B cell (primary cell): ENCODE data around the gene JAK2. TPM values are rescaled to one million over a fixed set of nuclear protein-coding genes. Genes with fewer than 3 reads are reported as not detected.

Experiments used
- ATAC-seq: fragments of 200-7000 bp; cut with Tn5 transposase; one replicate; pipeline ENCODE4 v1.10.0; 2021; ENCODE audit warnings: low read depth, mild to moderate bottlenecking, moderate number of reproducible peaks, moderate library complexity
- CTCF ChIA-PET: fragments of 350-600 bp; sonication (Branson Sonifier 250); formaldehyde crosslinking; loops from one replicate; lab custom pipeline; 2021; ENCODE audit warnings: antibody characterized with exemption, inconsistent platforms; lab: Charles Lee
- POLR2A ChIA-PET: fragments of 350-600 bp; sonication (Branson Sonifier 250); formaldehyde crosslinking; loops from one replicate; lab custom pipeline; 2021; ENCODE audit warnings: antibody characterized with exemption; lab: Charles Lee
- DNase-seq: peaks from one replicate; pipeline ENCODE4 v3.0.0; 2013
- H2AFZ ChIP-seq: 2 replicates; pipeline ENCODE4 v1.6.1; 2012; ENCODE audit warnings: mild to moderate bottlenecking, low read depth, low read length; ENCODE audit not compliant: insufficient read depth, poor library complexity, severe bottlenecking
- H3K27ac ChIP-seq, 2 donors: 1 replicate in 1 of 2; 2 replicates in 1 of 2; pipeline ENCODE4 v1.5.1; 2012 to 2013; ENCODE audit warnings: low read length in 2 of 2, mild to moderate bottlenecking in 2 of 2, moderate library complexity in 1 of 2
- H3K27me3 ChIP-seq, 4 experiments: fragments of 200-600 bp in 1 of 4; sonication (generic) in 1 of 4; replicated peaks in 1 of 4; 1 replicate in 2 of 4; 2 replicates in 2 of 4; pipeline versions ENCODE4 v1.6.1 to v1.7.0; 2013 to 2016; ENCODE audit warnings: low read length in 3 of 4, mild to moderate bottlenecking in 2 of 4, mixed read lengths in 1 of 4, moderate library complexity in 1 of 4; ENCODE audit not compliant: insufficient read depth in 4 of 4, control insufficient read depth in 3 of 4; ENCODE audit errors: control extremely low read depth in 1 of 4
- H3K36me3 ChIP-seq, 2 experiments: replicated peaks in 1 of 2; 1 replicate in 1 of 2; 2 replicates in 1 of 2; pipeline versions ENCODE4 v1.6.1 to v1.7.1; 2013; ENCODE audit warnings: low read length in 1 of 2; ENCODE audit not compliant: insufficient read depth in 2 of 2, control insufficient read depth in 1 of 2; ENCODE audit errors: control extremely low read depth in 1 of 2, extremely low read depth in 1 of 2
- H3K4me1 ChIP-seq, 2 donors: fragments of 200-600 bp in 1 of 2; sonication (generic) in 1 of 2; 1 replicate in 1 of 2; 2 replicates in 1 of 2; pipeline versions ENCODE4 v1.5.1 to v1.6.1; 2013 to 2017; ENCODE audit warnings: low read length in 2 of 2; ENCODE audit not compliant: control insufficient read depth in 2 of 2, insufficient read depth in 2 of 2
- H3K4me2 ChIP-seq: replicated peaks from 2 replicates; pipeline ENCODE3; 2012; ENCODE audit warnings: mild to moderate bottlenecking, low read depth, low read length; ENCODE audit not compliant: poor library complexity, severe bottlenecking
- H3K4me3 ChIP-seq, 5 experiments: fragments of 200-600 bp in 1 of 5; sonication (generic) in 1 of 5; 1 replicate in 3 of 5; 2 replicates in 2 of 5; pipeline versions ENCODE4 v1.5.1 to v1.7.0; 2011 to 2016; ENCODE audit warnings: low read length in 4 of 5, mild to moderate bottlenecking in 4 of 5, low read depth in 2 of 5, control low read depth in 1 of 5, moderate library complexity in 1 of 5; ENCODE audit not compliant: insufficient read depth in 1 of 5; ENCODE audit errors: control extremely low read depth in 1 of 5, extremely low read depth in 1 of 5
- H3K79me2 ChIP-seq: fragments of 200-600 bp; sonication (generic); one replicate; pipeline ENCODE4 v1.6.0; 2016; ENCODE audit warnings: low read length; ENCODE audit not compliant: control insufficient read depth, insufficient read depth
- H3K9ac ChIP-seq: fragments of 200-600 bp; sonication (generic); 2 replicates; pipeline ENCODE4 v1.6.1; 2017; ENCODE audit warnings: mild to moderate bottlenecking, low read length, moderate library complexity
- H3K9me3 ChIP-seq, 3 donors: one replicate each; pipeline versions ENCODE4 v1.6.1 to v1.7.1; 2013; ENCODE audit warnings: low read length in 2 of 3; ENCODE audit not compliant: control insufficient read depth in 2 of 3, insufficient read depth in 1 of 3; ENCODE audit errors: control extremely low read depth in 1 of 3
- H4K20me1 ChIP-seq: 2 replicates; pipeline ENCODE4 v1.6.0; 2012; ENCODE audit warnings: mild to moderate bottlenecking, low read length; ENCODE audit not compliant: insufficient read depth, control insufficient read depth, poor library complexity, severe bottlenecking
- H3K27ac Mint-ChIP-seq: one replicate; pipeline ENCODE4 v1.8.0; 2021; ENCODE audit warnings: mixed read lengths
- H3K27me3 Mint-ChIP-seq: one replicate; pipeline ENCODE4 v1.8.0; 2021; ENCODE audit warnings: mixed read lengths
- H3K4me1 Mint-ChIP-seq: one replicate; pipeline ENCODE4 v1.8.0; 2021; ENCODE audit warnings: mixed read lengths
- H3K4me3 Mint-ChIP-seq: one replicate; pipeline ENCODE4 v1.8.0; 2021; ENCODE audit warnings: mixed read lengths
- H3K9me3 Mint-ChIP-seq: one replicate; pipeline ENCODE4 v1.8.0; 2022; ENCODE audit warnings: mixed read lengths; ENCODE audit not compliant: insufficient read depth
- EZH2 ChIP-seq: IDR thresholded peaks from 2 replicates; pipeline ENCODE4 v1.6.1; 2012; ENCODE audit warnings: borderline replicate concordance, low read depth, mild to moderate bottlenecking, moderate library complexity, low read length; ENCODE audit not compliant: insufficient read depth, poor library complexity, severe bottlenecking
- WGBS: methylation state at CpG from one replicate; pipeline ENCODE4 v1.1.5; 2013; ENCODE audit warnings: missing lambda C conversion rate; ENCODE audit not compliant: insufficient coverage; 5-methylcytosine and 5-hydroxymethylcytosine counted together
- intact Hi-C: fragments of 100-400 bp; cut with micrococcal nuclease; formaldehyde crosslinking; loops from one replicate; pipeline ENCODE4 v1.10.0; 2022
- polyA plus RNA-seq: library from polyadenylated mRNA; depleted of rRNA; stranded (reverse); fragments of >200 nt; gene quantifications from 2 replicates; pipeline ENCODE4 v1.2.3, GENCODE V29; 2012
- total RNA-seq, 2 donors: library from RNA; stranded (reverse); fragments of 120-200 nt in 1 of 2; gene quantifications; 1 replicate in 1 of 2; 2 replicates in 1 of 2; pipeline versions ENCODE4 v1.2.3 to v1.2.4, GENCODE V29; 2013 to 2022
- TF ChIP-seq, protein P1 (sequence below): fragments of 200-600 bp; IDR thresholded peaks from one replicate; pipeline ENCODE4 v1.8.0; 2022; ENCODE audit warnings: antibody characterized with exemption, mild to moderate bottlenecking

Gene JAK2
- total and polyA plus RNA-seq, 2 donors (not counting 1 experiment from before 2014, with no cell fraction given) = 8.0 to 24.6 TPM

DNA sequence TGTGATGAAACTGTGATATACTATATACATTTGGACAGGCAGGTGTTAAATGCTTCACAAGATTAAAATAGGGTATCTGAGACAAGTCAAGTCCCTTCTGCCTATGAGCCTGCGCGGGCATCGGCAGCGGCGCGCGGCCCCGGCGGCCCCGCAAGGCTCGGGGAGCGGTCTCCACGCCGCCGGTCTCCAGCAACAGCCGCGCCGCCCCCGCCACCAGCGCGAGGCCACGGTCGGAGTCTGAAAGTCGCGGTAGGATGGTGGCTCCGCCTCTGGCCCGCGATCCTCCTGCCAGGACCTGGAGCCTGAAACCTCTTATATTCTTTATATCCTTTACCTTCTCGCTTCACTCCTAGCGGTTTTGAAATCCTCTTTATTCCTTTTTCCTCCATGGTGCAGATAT is 100.9 kb downstream of the JAK2 start:
- no peak overlapping the region for H3K27ac ChIP-seq
- Mint-ChIP-seq H3K27me3 (no peaks in the 10 kb centered on the region), H3K4me3 (no peak overlapping the region), H3K4me1 (no peaks in the 10 kb centered on the region), H3K9me3 (no peaks in the 10 kb centered on the region), H3K27ac (no peak overlapping the region)
- no peaks in the 10 kb centered on the region for H3K27me3 ChIP-seq
- H3K4me1 ChIP-seq = no peaks in the 10 kb centered on the region
- H3K9me3 ChIP-seq = no peaks in the 10 kb centered on the region
- H3K9ac ChIP-seq = no peak overlapping the region
- H3K36me3 ChIP-seq = peaks cover 22 to 49% of the 10 kb centered on the region in 2 experiments
- ChIA-PET CTCF (interaction anchor here (0.6 kb wide), 1 partner anchor 514 kb away, joined by 3 read pairs; no protein-coding TSS in a partner anchor), POLR2A (no interaction called here)
- H3K79me2 ChIP-seq = no peaks in the 10 kb centered on the region
- no peak for DNase-seq
- H3K4me3 ChIP-seq = no peak overlapping the region
- TF ChIP-seq, protein P1, sequence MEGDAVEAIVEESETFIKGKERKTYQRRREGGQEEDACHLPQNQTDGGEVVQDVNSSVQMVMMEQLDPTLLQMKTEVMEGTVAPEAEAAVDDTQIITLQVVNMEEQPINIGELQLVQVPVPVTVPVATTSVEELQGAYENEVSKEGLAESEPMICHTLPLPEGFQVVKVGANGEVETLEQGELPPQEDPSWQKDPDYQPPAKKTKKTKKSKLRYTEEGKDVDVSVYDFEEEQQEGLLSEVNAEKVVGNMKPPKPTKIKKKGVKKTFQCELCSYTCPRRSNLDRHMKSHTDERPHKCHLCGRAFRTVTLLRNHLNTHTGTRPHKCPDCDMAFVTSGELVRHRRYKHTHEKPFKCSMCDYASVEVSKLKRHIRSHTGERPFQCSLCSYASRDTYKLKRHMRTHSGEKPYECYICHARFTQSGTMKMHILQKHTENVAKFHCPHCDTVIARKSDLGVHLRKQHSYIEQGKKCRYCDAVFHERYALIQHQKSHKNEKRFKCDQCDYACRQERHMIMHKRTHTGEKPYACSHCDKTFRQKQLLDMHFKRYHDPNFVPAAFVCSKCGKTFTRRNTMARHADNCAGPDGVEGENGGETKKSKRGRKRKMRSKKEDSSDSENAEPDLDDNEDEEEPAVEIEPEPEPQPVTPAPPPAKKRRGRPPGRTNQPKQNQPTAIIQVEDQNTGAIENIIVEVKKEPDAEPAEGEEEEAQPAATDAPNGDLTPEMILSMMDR = no peak
- no peak for TF ChIP-seq EZH2
- intact Hi-C loops = no loop called here
- H4K20me1 ChIP-seq = no peaks in the 10 kb centered on the region
- H2AFZ ChIP-seq = no peak overlapping the region
- WGBS = 99% methylated on average over 30 of the region's 30 CpGs
- no peak overlapping the region for H3K4me2 ChIP-seq
- ATAC-seq = no peak

GRCh38 chr9:5089737-5090136 is 104.7 kb downstream of the JAK2 start:
- Mint-ChIP-seq H3K4me3 (no peak overlapping the region), H3K27me3 (no peaks in the 10 kb centered on the region), H3K27ac (no peak overlapping the region), H3K4me1 (no peaks in the 10 kb centered on the region), H3K9me3 (no peaks in the 10 kb centered on the region)
- DNase-seq (no peak), ATAC-seq (no peak)
- no peak overlapping the region for H3K4me2 ChIP-seq
- TF ChIP-seq, protein P1 = no peak
- no peak for TF ChIP-seq EZH2
- ChIA-PET POLR2A (no interaction called here), CTCF (interaction anchor here (1.7 kb wide), 1 partner anchor 330 kb away, joined by 3 read pairs; no protein-coding TSS in a partner anchor)
- no peaks in the 10 kb centered on the region for H3K4me1 ChIP-seq
- peaks cover 13 to 29% of the 10 kb centered on the region in 2 experiments for H3K36me3 ChIP-seq
- H3K4me3 ChIP-seq = no peak overlapping the region
- no peaks in the 10 kb centered on the region for H3K9me3 ChIP-seq
- H3K9ac ChIP-seq = no peak overlapping the region
- intact Hi-C loops = no loop called here
- no peak overlapping the region for H3K27ac ChIP-seq
- H3K27me3 ChIP-seq = no peaks in the 10 kb centered on the region
- 100% methylated on average over 2 of the region's 2 CpGs for WGBS
- no peaks in the 10 kb centered on the region for H4K20me1 ChIP-seq
- no peak overlapping the region for H2AFZ ChIP-seq
- no peaks in the 10 kb centered on the region for H3K79me2 ChIP-seq
